GM12801 (cell line): ENCODE measurements around the gene IQCK.

Source experiments
- CTCF ChIP-seq: IDR thresholded peaks from one replicate; pipeline ENCODE4 v1.5.1; 2011; ENCODE audit warnings: control low read depth; ENCODE audit not compliant: insufficient read length; ENCODE audit errors: extremely low read depth

IQCK gene

GRCh38 chr16:19755268-19755667 lies 37.2 kb downstream of the IQCK start:
- no peak for TF ChIP-seq CTCF

DNA sequence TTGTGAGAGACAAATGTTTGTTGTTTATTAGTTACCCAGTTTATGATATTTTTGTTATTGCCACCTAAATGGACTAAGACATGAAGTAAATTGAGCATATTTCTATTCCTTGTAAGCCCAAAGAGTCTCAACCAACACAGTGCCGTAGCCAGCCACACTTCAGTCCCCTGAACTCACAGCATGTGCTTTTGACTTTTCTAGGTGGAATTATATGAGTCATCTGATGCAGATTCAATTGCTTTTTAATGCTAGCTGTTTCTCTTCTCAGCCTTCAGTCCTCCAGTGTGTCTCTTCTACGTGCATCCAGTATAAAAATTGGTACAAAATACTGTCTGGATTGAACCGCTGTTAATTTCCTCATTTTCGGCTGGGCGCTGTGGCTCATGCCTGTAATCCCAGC lies 39.0 kb downstream of the IQCK start:
- TF ChIP-seq CTCF = no peak

DNA sequence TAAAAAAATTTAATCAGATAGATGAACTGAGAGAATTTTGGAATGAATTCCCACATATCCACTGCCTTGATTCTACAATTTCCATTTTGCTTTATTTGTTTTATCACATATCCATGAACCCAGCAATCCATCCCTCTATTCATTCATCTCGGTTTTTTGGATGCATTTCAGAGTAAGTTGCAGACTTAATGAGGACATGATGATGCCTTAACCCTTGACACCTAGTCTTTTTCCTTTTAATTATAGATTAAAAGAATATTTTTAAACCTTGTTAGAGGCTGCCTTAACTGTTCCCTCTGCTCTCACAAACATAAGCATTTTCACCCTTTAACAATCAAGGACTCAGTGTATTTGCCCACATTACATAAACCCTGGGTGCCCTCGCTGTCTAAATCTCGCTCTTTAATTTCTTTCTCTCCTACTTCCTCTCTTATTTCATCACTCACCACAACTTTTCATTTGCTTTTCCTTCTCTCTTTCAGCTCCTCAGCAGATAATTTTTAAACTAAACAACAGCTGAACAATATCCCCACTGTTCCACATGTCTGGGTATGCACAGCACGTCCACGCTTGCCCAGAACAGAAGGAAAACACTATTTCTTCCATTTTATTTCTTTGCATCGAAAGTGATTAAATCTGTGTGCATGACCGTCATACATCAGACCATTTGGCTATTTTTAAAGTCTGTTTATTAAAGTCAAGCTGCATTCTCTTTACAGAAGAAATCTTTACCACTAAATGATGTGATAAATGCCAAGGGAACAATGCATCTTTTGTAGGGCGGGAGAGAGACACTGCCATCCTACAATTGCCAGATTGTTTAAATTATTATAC lies 39.9 kb downstream of the IQCK start:
- no peak for TF ChIP-seq CTCF

- TF ChIP-seq CTCF = no peak
Observed at GRCh38 chr16:19760356-19761060, 42.4 kb downstream of the IQCK start.

GRCh38 chr16:19765860-19766553 lies 47.9 kb downstream of the IQCK start:
- TF ChIP-seq CTCF = no peak

DNA sequence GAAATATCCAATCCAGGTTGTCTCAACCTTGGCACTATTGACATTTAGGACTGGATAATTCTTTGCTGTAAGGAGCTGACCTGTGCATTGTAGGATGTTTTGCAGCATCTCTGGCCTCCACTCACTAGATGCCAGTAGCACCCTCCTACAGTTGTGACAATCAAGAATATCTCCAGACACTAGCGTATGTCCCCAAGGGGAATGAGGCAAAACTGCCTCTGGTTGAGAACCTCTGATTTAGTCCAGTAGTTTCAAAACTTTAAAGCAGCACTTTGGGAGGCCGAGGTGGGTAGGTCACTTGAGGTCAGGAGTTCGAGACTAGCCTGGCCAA lies 48.4 kb downstream of the IQCK start:
- no peak for TF ChIP-seq CTCF

DNA sequence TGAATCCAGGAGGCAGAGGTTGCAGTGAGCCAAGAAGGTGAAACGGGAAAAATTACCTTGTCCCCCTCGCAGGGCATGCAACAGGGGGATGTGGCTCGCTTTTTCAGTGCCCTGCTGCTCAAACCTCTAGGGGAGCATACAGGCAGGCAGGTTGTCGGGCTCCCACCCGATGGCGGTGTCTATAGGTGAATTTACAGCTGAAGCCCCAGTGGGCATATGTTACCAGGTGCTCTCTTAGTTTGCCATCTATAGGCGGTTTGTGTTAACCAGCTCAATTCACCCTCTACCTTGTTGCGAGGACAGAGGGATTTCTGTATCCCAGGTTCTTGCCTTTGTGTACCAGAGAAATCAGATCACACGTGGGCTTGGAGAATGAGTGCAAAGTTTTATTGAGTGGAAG lies 48.9 kb downstream of the IQCK start:
- TF ChIP-seq CTCF = no peak
